Mononuclear cell (primary cell): ENCODE measurements around the gene ZNF135. TPM values are rescaled to one million over a fixed set of nuclear protein-coding genes. Genes with fewer than 3 reads are reported as not detected.

ENCODE experiments used
- H3K27me3 ChIP-seq: 2 replicates; pipeline ENCODE4 v1.6.0; 2011; ENCODE audit warnings: low read length, control low read depth; ENCODE audit not compliant: insufficient read depth
- H3K4me1 ChIP-seq: 2 replicates; pipeline ENCODE4 v1.5.1; 2011; ENCODE audit warnings: mild to moderate bottlenecking, low read length, control low read depth; ENCODE audit not compliant: insufficient read depth
- H3K4me3 ChIP-seq: 2 replicates; pipeline ENCODE4 v1.5.1; 2011; ENCODE audit warnings: mild to moderate bottlenecking, low read length, moderate library complexity
- H3K9me3 ChIP-seq: 2 replicates; pipeline ENCODE4 v1.5.1; 2011; ENCODE audit warnings: low read depth, mild to moderate bottlenecking, control low read depth, low read length
- total RNA-seq: library from RNA; depleted of rRNA; stranded (reverse); fragments of >200 nt; gene quantifications from one replicate; pipeline ENCODE4 v1.2.3, GENCODE V29; 2012

Gene ZNF135
- total RNA-seq, 1 donor: 0.84 TPM

DNA sequence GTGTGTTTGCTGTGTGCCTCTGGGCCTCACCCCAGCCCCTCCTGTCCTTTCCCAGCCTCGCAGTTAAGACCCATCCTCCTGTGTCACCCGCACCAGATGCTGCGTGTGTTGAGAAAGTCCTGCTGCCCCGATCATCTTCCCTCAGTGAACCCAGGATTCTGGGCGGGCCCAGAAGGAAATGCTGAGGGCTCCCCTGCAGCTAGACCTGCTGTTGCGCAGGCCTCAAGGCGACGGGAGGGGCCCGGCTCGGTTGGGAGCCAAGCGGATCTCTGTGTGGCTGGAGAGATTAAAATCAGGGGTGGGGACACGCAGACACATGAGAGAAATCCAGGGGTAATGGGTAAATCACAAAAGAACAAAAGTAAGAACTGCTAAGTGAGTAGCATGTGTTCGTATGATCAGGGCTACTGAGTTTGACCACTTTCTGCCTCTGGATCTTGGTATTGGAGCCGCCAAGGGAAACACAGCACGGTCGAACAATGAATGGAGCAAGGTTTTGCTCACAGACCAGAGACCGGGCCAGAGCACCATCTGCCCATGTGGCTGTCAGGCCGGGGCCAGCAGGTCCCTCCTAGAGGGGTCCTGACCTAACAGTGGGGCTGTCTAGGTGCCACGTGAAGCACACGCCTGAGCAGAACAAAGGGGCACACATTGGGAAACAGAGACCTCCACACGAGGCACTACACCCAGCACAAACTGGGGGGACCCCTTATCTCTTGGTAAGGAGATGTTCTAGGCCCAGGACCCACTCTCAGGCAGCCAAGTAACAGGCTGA, 18.1 kb upstream of the ZNF135 start:
- Histone ChIP-seq H3K27me3 (no peaks in the 10 kb centered on the region), H3K9me3 (no peaks in the 10 kb centered on the region), H3K4me1 (no peaks in the 10 kb centered on the region), H3K4me3 (no peak overlapping the region)

- no peaks in the 10 kb centered on the region for H3K9me3 ChIP-seq
These were observed 16.4 kb upstream of the ZNF135 start for GRCh38 chr19:58042495-58043340.

GRCh38 chr19:58044391-58044790, 14.7 kb upstream of the ZNF135 start:
- Histone ChIP-seq H3K4me1 (no peaks in the 10 kb centered on the region), H3K27me3 (no peaks in the 10 kb centered on the region), H3K9me3 (no peaks in the 10 kb centered on the region), H3K4me3 (no peak overlapping the region)

More at GRCh38 chr19:58042495-58043340, 16.4 kb upstream of the ZNF135 start:
- Histone ChIP-seq H3K4me1 (no peaks in the 10 kb centered on the region), H3K27me3 (no peaks in the 10 kb centered on the region), H3K4me3 (no peak overlapping the region)

GRCh38 chr19:58044886-58045285, 14.2 kb upstream of the ZNF135 start:
- no peak overlapping the region for H3K4me3 ChIP-seq
- H3K4me1 ChIP-seq: no peaks in the 10 kb centered on the region
- H3K9me3 ChIP-seq: no peaks in the 10 kb centered on the region
- H3K27me3 ChIP-seq: no peaks in the 10 kb centered on the region

GRCh38 chr19:58045411-58046050, 13.6 kb upstream of the ZNF135 start:
- H3K27me3 ChIP-seq: no peaks in the 10 kb centered on the region
- H3K9me3 ChIP-seq: no peaks in the 10 kb centered on the region
- no peak overlapping the region for H3K4me3 ChIP-seq
- no peaks in the 10 kb centered on the region for H3K4me1 ChIP-seq

DNA sequence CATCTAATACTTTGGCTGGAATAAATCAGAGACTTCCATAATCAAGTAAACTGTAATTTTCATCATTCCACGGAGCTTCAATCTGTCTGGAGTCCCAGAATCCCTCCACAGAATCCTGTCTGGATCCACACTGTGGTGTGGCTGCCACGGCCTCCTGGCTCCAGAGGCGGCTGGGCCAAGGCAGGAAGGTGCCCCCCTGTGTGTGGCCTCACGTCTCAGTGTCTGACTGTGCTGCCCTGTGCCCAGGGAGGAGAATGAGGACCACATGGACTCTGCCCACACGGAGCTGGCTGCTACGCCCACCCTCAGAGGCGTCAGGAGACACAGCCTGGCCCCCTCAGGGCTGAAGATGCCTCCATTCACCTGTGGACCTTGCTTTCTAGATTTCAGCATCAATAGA, 12.2 kb upstream of the ZNF135 start:
- Histone ChIP-seq H3K4me1 (no peaks in the 10 kb centered on the region), H3K9me3 (no peaks in the 10 kb centered on the region)

GRCh38 chr19:58047672-58048071, 11.4 kb upstream of the ZNF135 start:
- Histone ChIP-seq H3K9me3 (no peaks in the 10 kb centered on the region), H3K4me1 (no peaks in the 10 kb centered on the region), H3K4me3 (no peak overlapping the region), H3K27me3 (no peaks in the 10 kb centered on the region)

More for the DNA sequence above, 12.2 kb upstream of the ZNF135 start:
- Histone ChIP-seq H3K4me3 (no peak overlapping the region), H3K27me3 (no peaks in the 10 kb centered on the region)

DNA sequence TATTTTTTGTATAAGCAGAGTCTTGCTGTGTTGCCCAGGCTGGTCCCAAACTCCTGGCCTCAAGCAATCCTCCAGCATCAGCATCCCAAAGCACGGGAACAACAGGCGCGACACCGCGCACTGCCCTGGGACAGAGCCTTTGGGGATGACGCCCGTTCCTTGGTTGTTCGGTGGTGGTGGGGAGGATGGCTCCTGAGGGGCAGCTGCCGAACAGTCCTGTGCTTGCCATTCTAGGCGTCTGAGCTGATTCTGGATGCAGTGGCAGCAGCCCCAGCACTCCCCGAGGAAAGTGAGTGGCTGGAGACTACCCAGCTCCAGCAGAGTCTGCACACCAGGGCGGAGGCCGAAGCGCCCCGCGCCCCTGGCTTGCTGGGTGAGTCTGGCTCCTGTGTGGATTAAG, 6.8 kb upstream of the ZNF135 start:
- no peaks in the 10 kb centered on the region for H3K9me3 ChIP-seq
- H3K4me3 ChIP-seq: no peak overlapping the region
- H3K27me3 ChIP-seq: no peaks in the 10 kb centered on the region
- H3K4me1 ChIP-seq: no peaks in the 10 kb centered on the region

- H3K4me1 ChIP-seq: no peaks in the 10 kb centered on the region
- no peaks in the 10 kb centered on the region for H3K9me3 ChIP-seq
- no peaks in the 10 kb centered on the region for H3K27me3 ChIP-seq
- H3K4me3 ChIP-seq: no peak overlapping the region
These were observed 5.5 kb upstream of the ZNF135 start for GRCh38 chr19:58053480-58054156.

DNA sequence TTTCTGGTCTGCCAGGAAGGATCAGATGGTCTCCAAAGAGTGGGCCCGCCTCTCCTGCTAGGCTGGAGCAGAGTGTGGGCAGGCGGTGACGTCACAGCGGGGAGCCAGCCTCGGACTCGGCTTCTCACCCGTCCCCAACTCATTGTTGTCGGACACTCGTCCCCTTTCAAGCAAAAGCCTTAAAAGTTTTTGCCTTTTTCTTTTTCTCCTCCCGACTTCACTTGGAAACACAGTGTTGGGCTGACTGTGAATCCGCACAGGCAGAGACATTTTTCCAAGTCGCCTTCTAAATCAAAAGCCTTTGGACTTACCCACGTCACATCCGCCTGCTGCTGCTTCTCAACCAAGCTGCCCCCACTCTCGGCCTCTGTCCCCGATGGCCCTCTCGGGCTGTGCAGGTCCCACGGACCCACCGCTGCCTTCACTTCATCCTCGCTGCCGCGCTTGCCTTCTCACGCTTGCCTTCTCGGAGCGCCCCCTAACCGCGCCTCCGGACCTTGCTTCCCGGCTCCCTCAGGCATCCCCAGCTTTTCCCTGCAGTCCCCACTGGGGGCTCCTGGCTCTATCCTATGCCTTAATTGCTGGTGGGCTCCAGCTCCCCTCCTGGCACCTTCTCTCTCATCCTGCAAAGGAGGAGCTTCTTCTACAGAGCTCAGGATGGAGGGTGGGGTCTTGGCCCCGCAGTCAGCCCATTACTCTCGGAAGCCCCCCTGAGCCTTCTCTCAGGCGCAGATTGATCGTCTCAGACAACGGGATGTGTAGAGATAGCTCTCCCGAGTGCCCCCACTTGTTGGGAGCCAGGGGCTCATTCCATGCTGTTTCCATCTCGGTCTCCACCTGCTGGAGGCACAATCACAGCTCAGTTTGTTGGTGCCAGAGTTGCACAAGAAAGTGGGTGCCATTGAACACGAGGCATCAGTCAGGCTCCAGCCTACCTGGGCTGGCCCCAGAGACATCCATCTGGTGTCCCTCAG, 3.9 kb upstream of the ZNF135 start:
- Histone ChIP-seq H3K27me3 (no peaks in the 10 kb centered on the region), H3K4me1 (peaks cover 5% of the 10 kb centered on the region), H3K4me3 (no peak overlapping the region), H3K9me3 (no peaks in the 10 kb centered on the region)

DNA sequence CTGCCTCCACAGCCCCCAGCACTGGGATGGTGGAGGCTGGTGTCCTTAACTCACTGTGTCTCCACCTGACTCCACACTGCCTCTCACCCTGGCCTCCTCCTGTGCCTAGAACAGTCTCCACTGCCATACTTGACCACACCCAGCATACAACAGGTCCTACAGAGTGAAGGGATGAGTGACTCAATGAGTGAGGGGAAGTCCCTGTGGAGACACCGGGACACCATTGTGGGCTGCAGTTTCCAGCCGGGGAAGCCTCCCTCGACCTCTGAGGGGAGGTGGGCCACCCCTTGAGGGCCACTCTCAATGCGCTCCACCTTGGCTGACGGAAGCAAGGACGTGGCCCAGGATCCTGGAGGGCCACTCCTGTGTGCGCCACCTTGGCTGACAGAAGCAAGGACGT, 2.8 kb upstream of the ZNF135 start:
- H3K27me3 ChIP-seq: no peaks in the 10 kb centered on the region
- H3K4me1 ChIP-seq: peaks cover 5% of the 10 kb centered on the region
- no peak overlapping the region for H3K4me3 ChIP-seq
- no peaks in the 10 kb centered on the region for H3K9me3 ChIP-seq

DNA sequence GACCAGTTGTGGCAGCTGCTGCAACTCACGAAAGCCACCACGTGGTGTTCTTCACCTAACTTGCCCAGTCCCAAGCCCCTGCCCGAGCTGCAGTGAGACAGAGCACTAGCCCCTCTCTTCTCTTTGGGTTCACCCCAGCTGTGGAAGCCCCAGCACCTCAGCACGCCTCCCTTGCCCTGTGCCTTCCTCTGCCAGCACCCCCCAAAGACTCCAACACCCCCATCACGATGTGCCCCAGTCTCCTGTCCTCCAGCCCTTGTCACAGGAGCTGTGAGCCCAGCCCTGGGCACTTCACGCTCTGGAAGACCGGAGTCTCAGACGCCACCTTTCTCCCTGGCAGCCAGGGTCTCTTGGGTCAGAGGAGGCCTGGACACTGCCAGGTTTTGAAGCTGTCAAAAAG, 2.2 kb upstream of the ZNF135 start:
- Histone ChIP-seq H3K4me1 (peaks cover 5% of the 10 kb centered on the region), H3K4me3 (no peak overlapping the region), H3K27me3 (no peaks in the 10 kb centered on the region), H3K9me3 (no peaks in the 10 kb centered on the region)

DNA sequence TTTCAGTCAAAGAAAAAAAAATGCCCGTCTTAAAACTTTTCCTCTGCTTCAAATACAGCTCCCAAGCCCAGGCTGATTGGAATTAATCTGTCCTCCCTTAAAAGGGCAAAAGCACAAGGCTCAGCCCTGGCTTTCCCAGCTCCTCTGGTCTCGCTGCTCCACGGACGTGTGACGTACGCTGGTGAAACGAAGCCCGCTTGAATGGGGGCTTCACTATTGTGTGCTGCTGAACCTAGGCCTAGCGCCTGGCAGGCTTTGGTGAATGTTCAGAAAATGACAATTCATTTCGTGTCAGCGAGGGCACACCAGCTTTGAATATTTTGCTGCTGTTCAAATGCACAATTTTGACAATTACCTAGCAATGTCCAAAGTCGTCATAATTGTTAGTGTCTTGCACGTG, 615 bp upstream of the ZNF135 start:
- H3K4me3 ChIP-seq: no peak overlapping the region

GRCh38 chr19:58059671-58060078, 593 bp downstream of the ZNF135 start:
- H3K4me1 ChIP-seq: peaks cover 5% of the 10 kb centered on the region
- H3K4me3 ChIP-seq: peak overlapping the region; percentile 24
- H3K27me3 ChIP-seq: no peaks in the 10 kb centered on the region
- H3K9me3 ChIP-seq: no peaks in the 10 kb centered on the region

More for the DNA sequence above, 615 bp upstream of the ZNF135 start:
- Histone ChIP-seq H3K27me3 (no peaks in the 10 kb centered on the region), H3K4me1 (peaks cover 5% of the 10 kb centered on the region), H3K9me3 (no peaks in the 10 kb centered on the region)
